ENCODE results near the gene FLNC. TPM values are rescaled to one million over a fixed set of nuclear protein-coding genes. Genes with fewer than 3 reads are reported as not detected.

Gene FLNC
- total and polyA plus RNA-seq, 2 of the 4 experiments (the other 2 are of a cell fraction) = 116 to 154 TPM

DNA sequence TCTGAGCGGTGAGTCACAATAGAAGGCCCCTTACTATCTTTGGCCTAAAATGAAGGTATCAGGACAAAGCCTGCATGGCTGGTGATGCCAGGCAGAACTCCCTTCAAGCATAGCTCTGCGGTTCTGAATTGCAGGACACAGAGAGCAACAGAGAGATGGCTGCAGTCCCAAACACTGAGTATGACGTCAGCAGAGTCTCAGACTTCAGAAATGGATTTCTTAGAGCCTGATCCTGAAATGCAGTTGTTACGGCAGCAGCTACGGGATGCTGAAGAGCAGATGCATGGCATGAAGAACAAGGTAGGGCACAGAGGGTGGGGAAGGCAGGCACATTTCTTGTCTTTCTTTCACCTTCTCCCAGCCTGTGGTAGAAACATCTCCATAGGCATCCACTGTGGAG lies 25.0 kb upstream of the FLNC start:
- BruUV-seq (replicated peaks) = no TSS peak
- ChIA-PET POLR2A (ENCODE audit: unreplicated experiment) (no interaction called here), CTCF (no interaction called here)
- no peak overlapping the region for H4K91ac ChIP-seq (ENCODE audit: insufficient read depth, low read depth, low read length)
- H3K9ac ChIP-seq (ENCODE audit: low read depth, low read length) = no peak overlapping the region
- in situ Hi-C loops (cut with MboI; ENCODE audit: low sequenced_read_pairs) = no loop called here
- H3K79me1 ChIP-seq (ENCODE audit: low read depth in 1 of 2, low read length in 2 of 2) = no peaks in the 10 kb centered on the region
- no peak overlapping the region for H3K4me2 ChIP-seq (ENCODE audit: low read depth, low read length)
- intact Hi-C loops (cut with micrococcal nuclease) = no loop called here
- no peak for TF ChIP-seq CTCF (conservative IDR thresholded peaks at IDR 0.05; ENCODE audit: low read depth, low read length)
- no peak for TF ChIP-seq RCOR1 (IDR thresholded peaks at IDR 0.05; ENCODE audit: insufficient replicate concordance, low read length)
- TF ChIP-seq RFX5 (IDR thresholded peaks at IDR 0.05; ENCODE audit: low read depth, low read length) = no peak
- no peak for TF ChIP-seq POLR2A (IDR thresholded peaks at IDR 0.05; ENCODE audit: low read depth, low read length)
- TF ChIP-seq SMC3 (IDR thresholded peaks at IDR 0.05; ENCODE audit: low read depth, low read length) = no peak
- TF ChIP-seq FOS (IDR thresholded peaks at IDR 0.05; ENCODE audit: low read depth, low read length) = no peak
- no peak for TF ChIP-seq CEBPB (IDR thresholded peaks at IDR 0.05; ENCODE audit: low read depth, low read length)
- no peak for TF ChIP-seq RAD21 (IDR thresholded peaks at IDR 0.05; ENCODE audit: low read length)
- TF ChIP-seq CHD1 (IDR thresholded peaks at IDR 0.05; ENCODE audit: low read depth, low read length) = no peak
- no peak for TF ChIP-seq ELK1 (IDR thresholded peaks at IDR 0.05; ENCODE audit: borderline replicate concordance, low read depth, low read length)
- no peak for TF ChIP-seq USF2 (IDR thresholded peaks at IDR 0.05; ENCODE audit: low read depth, low read length)
- no peak for TF ChIP-seq MAZ (IDR thresholded peaks at IDR 0.05; ENCODE audit: borderline replicate concordance, low read depth, low read length)
- no peak for TF ChIP-seq MAFK (IDR thresholded peaks at IDR 0.05; ENCODE audit: low read depth, low read length)
- no peak for TF ChIP-seq NFE2L2 (IDR thresholded peaks at IDR 0.05; ENCODE audit: low read depth, low read length)
- no peak for TF ChIP-seq MXI1 (IDR thresholded peaks at IDR 0.05; ENCODE audit: borderline replicate concordance, low read depth, low read length)
- no peak for TF ChIP-seq BHLHE40 (IDR thresholded peaks at IDR 0.05; ENCODE audit: low read depth, low read length)
- H2BK15ac ChIP-seq (ENCODE audit: low read depth, low read length) = no peak overlapping the region
- H2AK9ac ChIP-seq (replicated peaks; ENCODE audit: low read depth, low read length, poor library complexity) = no peak overlapping the region
- no peak overlapping the region for H3K14ac ChIP-seq (replicated peaks; ENCODE audit: low read depth, low read length)
- no peak overlapping the region for H4K8ac ChIP-seq (ENCODE audit: low read depth in 2 of 2, low read length in 2 of 2)
- no peak overlapping the region for H3K23ac ChIP-seq (ENCODE audit: low read depth, low read length)
- ATAC-seq (ENCODE audit: low read depth) = no peak
- H3K18ac ChIP-seq (ENCODE audit: low read depth, low read length) = no peak overlapping the region
- no peak overlapping the region for H3K56ac ChIP-seq (ENCODE audit: extremely low read depth, insufficient read depth, low read length)
- H2BK20ac ChIP-seq (ENCODE audit: low read depth, low read length) = no peak overlapping the region
- no peak overlapping the region for H2BK5ac ChIP-seq (ENCODE audit: low read depth, low read length, poor library complexity, severe bottlenecking)
- no peaks in the 10 kb centered on the region for H4K20me1 ChIP-seq (ENCODE audit: insufficient read depth, low read length)
- H3K4me1 ChIP-seq (ENCODE audit: control insufficient read depth, insufficient read depth, low read length) = peaks cover 3% of the 10 kb centered on the region
- H3K9me1 ChIP-seq (ENCODE audit: insufficient read depth, low read length) = peaks cover 8% of the 10 kb centered on the region
- H2BK120ac ChIP-seq (ENCODE audit: low read depth, low read length) = no peak overlapping the region
- no peak overlapping the region for H3K27ac ChIP-seq (ENCODE audit: insufficient read depth, low read length)
- H3K4me3 ChIP-seq (ENCODE audit: insufficient read depth, low read depth, low read length) = no peak overlapping the region
- dilution Hi-C loops (cut with HindIII; ENCODE audit: low sequenced_read_pairs, unreplicated experiment) = no loop called here
- no peak overlapping the region for H3K4ac ChIP-seq (ENCODE audit: low read depth, low read length)
- H3K9me3 ChIP-seq (ENCODE audit: control insufficient read depth, insufficient read depth, low read length) = no peaks in the 10 kb centered on the region
- WGBS, 2 experiments (ENCODE audit: extremely low coverage in 2 of 2, insufficient read length in 1 of 2) = 84% methylated on average over 3 of the region's 5 CpGs; no CpG with 5 or more reads in 1 of the 2 experiments
- no peak for DNase-seq
- H4K5ac ChIP-seq (ENCODE audit: low read depth, low read length) = no peak overlapping the region
- peaks cover 38% of the 10 kb centered on the region for H3K36me3 ChIP-seq (ENCODE audit: control insufficient read depth, insufficient read depth, low read length)
- H2AFZ ChIP-seq (replicated peaks; ENCODE audit: low read length, poor library complexity) = no peak overlapping the region
- H2AK5ac ChIP-seq (ENCODE audit: low read depth, low read length) = no peak overlapping the region
- H3K27me3 ChIP-seq (ENCODE audit: control insufficient read depth, insufficient read depth, low read length) = no peaks in the 10 kb centered on the region

Measured in IMR-90 (cell line).